HFF-Myc (cell line): ENCODE data around the gene MOB3B.

Experiments used
- DNase-seq: peaks from one replicate; pipeline ENCODE4 v3.0.0-alpha.2; 2011; ENCODE audit warnings: low read depth; ENCODE audit errors: extremely low read depth
- H3K4me3 ChIP-seq: replicated peaks from 2 replicates; pipeline ENCODE4 v1.5.1; 2011; ENCODE audit warnings: low read depth, mild to moderate bottlenecking, control low read depth, low read length
- CTCF ChIP-seq: IDR thresholded peaks from 2 replicates; pipeline ENCODE4 v1.5.1; 2012; ENCODE audit warnings: mild to moderate bottlenecking, low read depth, low read length, control low read depth; ENCODE audit errors: missing control alignments

MOB3B gene

GRCh38 chr9:27529316-27530278 lies at the start of gene MOB3B:
Gene MOB3B, minus strand, starts transcription at chr9:27529814. Its CDS starts 74,264 bp downstream, at chr9:27455550.
- no peak for DNase-seq
- H3K4me3 ChIP-seq = peak within 1 kb of the TSS; percentile 45
- TF ChIP-seq CTCF = peak; percentile 84

GRCh38 chr9:27573634-27574590 lies 44.3 kb upstream of the MOB3B start:
- TF ChIP-seq CTCF = no peak
- DNase-seq = peak; percentile 97
- peak overlapping the region; percentile 67 for H3K4me3 ChIP-seq

- DNase-seq = no peak
- TF ChIP-seq CTCF = no peak
- peak within 1 kb of the TSS; percentile 67 for H3K4me3 ChIP-seq
These were observed 43.5 kb upstream of the MOB3B start, which contains the start of gene C9orf72 for GRCh38 chr9:27572918-27573633. Gene C9orf72, minus strand, starts transcription at chr9:27573481. Its CDS starts 6,361 bp downstream, at chr9:27567120.

- no peak for DNase-seq
- H3K4me3 ChIP-seq = peak overlapping the region; percentile 67
- TF ChIP-seq CTCF = no peak
These were observed 42.9 kb upstream of the MOB3B start for GRCh38 chr9:27572566-27572917.

- no peak for TF ChIP-seq CTCF
- peak overlapping the region; percentile 67 for H3K4me3 ChIP-seq
- DNase-seq = no peak
These were observed 42.4 kb upstream of the MOB3B start for GRCh38 chr9:27572061-27572460.

GRCh38 chr9:27571011-27571410 lies 41.4 kb upstream of the MOB3B start:
- no peak for DNase-seq
- no peak overlapping the region for H3K4me3 ChIP-seq
- no peak for TF ChIP-seq CTCF
